Measurements from ENCODE around the gene RRP1.

The RRP1 gene

GRCh38 chr21:43808367-43808766 lies 19.0 kb downstream of the RRP1 start:
- no CpG with 5 or more reads among the region's 18 CpGs for WGBS (ENCODE audit: extremely low coverage, insufficient coverage, insufficient read length)
- Histone ChIP-seq H2BK120ac (ENCODE audit: insufficient read depth, low read length, poor library complexity) (no peak overlapping the region), H3K23ac (ENCODE audit: low read length) (no peak overlapping the region), H2AK5ac (ENCODE audit: low read length) (no peak overlapping the region), H3K4me2 (ENCODE audit: low read length) (no peak overlapping the region), H3K27me3 (ENCODE audit: insufficient read depth, low read length) (no peaks in the 10 kb centered on the region), H3K79me1 (ENCODE audit: low read length) (no peaks in the 10 kb centered on the region), H3K14ac (ENCODE audit: low read length) (no peak overlapping the region), H3K79me2 (ENCODE audit: control insufficient read depth, insufficient read depth, low read length, poor library complexity) (no peaks in the 10 kb centered on the region), H2BK5ac (ENCODE audit: low read depth, low read length, poor library complexity) (no peak overlapping the region), H3K27ac (ENCODE audit: low read depth, low read length) (no peak overlapping the region), H4K91ac (ENCODE audit: low read depth, low read length) (no peak overlapping the region), H3K9me3 (ENCODE audit: insufficient read depth, low read depth, low read length) (no peaks in the 10 kb centered on the region), H3K4me3 (ENCODE audit: low read depth, low read length) (no peak overlapping the region), H4K8ac (ENCODE audit: low read depth, low read length) (no peak overlapping the region), H3K9ac (ENCODE audit: low read length) (no peak overlapping the region), H2BK12ac (ENCODE audit: low read length) (no peak overlapping the region), H3K4ac (ENCODE audit: low read depth, low read length) (no peak overlapping the region), H3K36me3 (ENCODE audit: control insufficient read depth in 1 of 2, insufficient read depth in 2 of 2, low read length in 2 of 2) (peaks cover 18 to 24% of the 10 kb centered on the region in 2 experiments), H3K4me1 (ENCODE audit: control insufficient read depth in 1 of 2, insufficient read depth in 2 of 2, low read length in 2 of 2) (peaks cover 0 to 3% of the 10 kb centered on the region in 2 experiments), H3K18ac (ENCODE audit: low read length) (no peak overlapping the region), H4K12ac (ENCODE audit: low read depth, low read length) (no peak overlapping the region), H2AFZ (ENCODE audit: insufficient read depth, low read length, poor library complexity) (no peak overlapping the region)
- DNase-seq = no peak

- Histone ChIP-seq H3K9me3 (ENCODE audit: insufficient read depth, low read depth, low read length) (no peaks in the 10 kb centered on the region), H3K4ac (ENCODE audit: low read depth, low read length) (no peak overlapping the region), H3K4me3 (ENCODE audit: low read depth, low read length) (no peak overlapping the region), H3K4me2 (ENCODE audit: low read length) (no peak overlapping the region), H3K18ac (ENCODE audit: low read length) (no peak overlapping the region), H3K4me1 (ENCODE audit: control insufficient read depth in 1 of 2, insufficient read depth in 2 of 2, low read length in 2 of 2) (peaks cover 0 to 3% of the 10 kb centered on the region in 2 experiments), H3K23ac (ENCODE audit: low read length) (no peak overlapping the region), H3K36me3 (ENCODE audit: control insufficient read depth in 1 of 2, insufficient read depth in 2 of 2, low read length in 2 of 2) (peaks cover 14 to 19% of the 10 kb centered on the region in 2 experiments), H3K79me2 (ENCODE audit: control insufficient read depth, insufficient read depth, low read length, poor library complexity) (no peaks in the 10 kb centered on the region), H3K79me1 (ENCODE audit: low read length) (no peaks in the 10 kb centered on the region), H2BK12ac (ENCODE audit: low read length) (no peak overlapping the region), H3K27ac (ENCODE audit: low read depth, low read length) (no peak overlapping the region), H2AFZ (ENCODE audit: insufficient read depth, low read length, poor library complexity) (no peak overlapping the region), H4K8ac (ENCODE audit: low read depth, low read length) (no peak overlapping the region), H2BK120ac (ENCODE audit: insufficient read depth, low read length, poor library complexity) (no peak overlapping the region), H3K9ac (ENCODE audit: low read length) (no peak overlapping the region), H3K27me3 (ENCODE audit: insufficient read depth, low read length) (no peaks in the 10 kb centered on the region), H4K91ac (ENCODE audit: low read depth, low read length) (no peak overlapping the region), H2AK5ac (ENCODE audit: low read length) (no peak overlapping the region), H4K12ac (ENCODE audit: low read depth, low read length) (no peak overlapping the region), H3K14ac (ENCODE audit: low read length) (no peak overlapping the region), H2BK5ac (ENCODE audit: low read depth, low read length, poor library complexity) (no peak overlapping the region)
- WGBS (ENCODE audit: extremely low coverage, insufficient coverage, insufficient read length) = no CpG with 5 or more reads among the region's 22 CpGs
- DNase-seq = no peak
These were observed 19.5 kb downstream of the RRP1 start for GRCh38 chr21:43808832-43809251.

GRCh38 chr21:43809346-43809799 lies 20.0 kb downstream of the RRP1 start:
- Histone ChIP-seq H3K4me2 (ENCODE audit: low read length) (no peak overlapping the region), H3K27me3 (ENCODE audit: insufficient read depth, low read length) (no peaks in the 10 kb centered on the region), H3K9me3 (ENCODE audit: insufficient read depth, low read depth, low read length) (no peaks in the 10 kb centered on the region), H2AFZ (ENCODE audit: insufficient read depth, low read length, poor library complexity) (no peak overlapping the region), H3K14ac (ENCODE audit: low read length) (no peak overlapping the region), H4K91ac (ENCODE audit: low read depth, low read length) (no peak overlapping the region), H3K79me1 (ENCODE audit: low read length) (no peaks in the 10 kb centered on the region), H3K4me3 (ENCODE audit: low read depth, low read length) (no peak overlapping the region), H3K79me2 (ENCODE audit: control insufficient read depth, insufficient read depth, low read length, poor library complexity) (no peaks in the 10 kb centered on the region), H2BK12ac (ENCODE audit: low read length) (no peak overlapping the region), H3K36me3 (ENCODE audit: control insufficient read depth in 1 of 2, insufficient read depth in 2 of 2, low read length in 2 of 2) (peaks cover 8 to 14% of the 10 kb centered on the region in 2 experiments), H2AK5ac (ENCODE audit: low read length) (no peak overlapping the region), H3K4me1 (ENCODE audit: control insufficient read depth in 1 of 2, insufficient read depth in 2 of 2, low read length in 2 of 2) (peaks cover 0 to 3% of the 10 kb centered on the region in 2 experiments), H4K8ac (ENCODE audit: low read depth, low read length) (no peak overlapping the region), H3K18ac (ENCODE audit: low read length) (no peak overlapping the region), H3K4ac (ENCODE audit: low read depth, low read length) (no peak overlapping the region), H3K9ac (ENCODE audit: low read length) (no peak overlapping the region), H3K27ac (ENCODE audit: low read depth, low read length) (no peak overlapping the region), H3K23ac (ENCODE audit: low read length) (no peak overlapping the region), H2BK120ac (ENCODE audit: insufficient read depth, low read length, poor library complexity) (no peak overlapping the region), H2BK5ac (ENCODE audit: low read depth, low read length, poor library complexity) (no peak overlapping the region), H4K12ac (ENCODE audit: low read depth, low read length) (no peak overlapping the region)
- no peak for DNase-seq
- WGBS (ENCODE audit: extremely low coverage, insufficient coverage, insufficient read length) = no CpG with 5 or more reads among the region's 16 CpGs

GRCh38 chr21:43809853-43810504 lies 20.6 kb downstream of the RRP1 start:
- no CpG with 5 or more reads among the region's 26 CpGs for WGBS (ENCODE audit: extremely low coverage, insufficient coverage, insufficient read length)
- Histone ChIP-seq H3K14ac (ENCODE audit: low read length) (no peak overlapping the region), H4K8ac (ENCODE audit: low read depth, low read length) (no peak overlapping the region), H3K27ac (ENCODE audit: low read depth, low read length) (no peak overlapping the region), H4K91ac (ENCODE audit: low read depth, low read length) (no peak overlapping the region), H3K36me3 (ENCODE audit: control insufficient read depth in 1 of 2, insufficient read depth in 2 of 2, low read length in 2 of 2) (peaks cover 4 to 10% of the 10 kb centered on the region in 2 experiments), H2AFZ (ENCODE audit: insufficient read depth, low read length, poor library complexity) (no peak overlapping the region), H3K4ac (ENCODE audit: low read depth, low read length) (no peak overlapping the region), H3K9me3 (ENCODE audit: insufficient read depth, low read depth, low read length) (no peaks in the 10 kb centered on the region), H3K18ac (ENCODE audit: low read length) (no peak overlapping the region), H3K79me1 (ENCODE audit: low read length) (no peaks in the 10 kb centered on the region), H4K12ac (ENCODE audit: low read depth, low read length) (no peak overlapping the region), H3K4me1 (ENCODE audit: control insufficient read depth in 1 of 2, insufficient read depth in 2 of 2, low read length in 2 of 2) (peaks cover 0 to 3% of the 10 kb centered on the region in 2 experiments), H3K4me3 (ENCODE audit: low read depth, low read length) (no peak overlapping the region), H2BK5ac (ENCODE audit: low read depth, low read length, poor library complexity) (no peak overlapping the region), H2BK12ac (ENCODE audit: low read length) (no peak overlapping the region), H3K9ac (ENCODE audit: low read length) (no peak overlapping the region), H3K4me2 (ENCODE audit: low read length) (no peak overlapping the region), H3K79me2 (ENCODE audit: control insufficient read depth, insufficient read depth, low read length, poor library complexity) (no peaks in the 10 kb centered on the region), H3K23ac (ENCODE audit: low read length) (no peak overlapping the region), H2BK120ac (ENCODE audit: insufficient read depth, low read length, poor library complexity) (no peak overlapping the region), H2AK5ac (ENCODE audit: low read length) (no peak overlapping the region), H3K27me3 (ENCODE audit: insufficient read depth, low read length) (no peaks in the 10 kb centered on the region)
- no peak for DNase-seq
